Activated naive CD8-positive, alpha-beta T cell treated with anti-CD3 and anti-CD28 coated beads, Interleukin-2, amount 10 ng/mL, durations not matched to agents 7 days and 5 days (primary cell): ENCODE data around the gene HLA-DMB. TPM values are rescaled to one million over a fixed set of nuclear protein-coding genes. Genes with fewer than 3 reads are reported as not detected.

Source experiments
- ATAC-seq: fragments of 150-1000 bp; cut with Tn5 transposase; one replicate; pipeline ENCODE4 v1.10.0; 2021; ENCODE audit warnings: low read depth, moderate library complexity
- POLR2A ChIA-PET: fragments of 350-600 bp; sonication (Branson Sonifier 250); formaldehyde crosslinking; loops from one replicate; lab custom pipeline; 2021; ENCODE audit warnings: antibody characterized with exemption; lab: Charles Lee
- DNase-seq: peaks from one replicate; pipeline ENCODE4 v3.0.0; 2021
- H3K27ac Mint-ChIP-seq: one replicate; pipeline ENCODE4 v1.8.0; 2022; ENCODE audit warnings: mild to moderate bottlenecking, mixed read lengths
- H3K27me3 Mint-ChIP-seq: one replicate; pipeline ENCODE4 v1.8.0; 2022; ENCODE audit warnings: mild to moderate bottlenecking, moderate library complexity, mixed read lengths
- H3K36me3 Mint-ChIP-seq: one replicate; pipeline ENCODE4 v1.8.0; 2021; ENCODE audit warnings: mild to moderate bottlenecking, mixed read lengths
- H3K4me1 Mint-ChIP-seq: one replicate; pipeline ENCODE4 v1.8.0; 2021; ENCODE audit warnings: mixed read lengths
- H3K4me3 Mint-ChIP-seq: one replicate; pipeline ENCODE4 v1.8.0; 2022; ENCODE audit warnings: mild to moderate bottlenecking, moderate library complexity, mixed read lengths
- H3K9me3 Mint-ChIP-seq: one replicate; pipeline ENCODE4 v1.8.0; 2021; ENCODE audit warnings: mixed read lengths
- total RNA-seq, 2 experiments: library from RNA; stranded (reverse); gene quantifications; one replicate each; pipeline ENCODE4 v1.2.3, GENCODE V29; 2021

HLA-DMB gene
- total RNA-seq, 2 experiments from 2014 or later = 14.0 to 14.7 TPM

DNA sequence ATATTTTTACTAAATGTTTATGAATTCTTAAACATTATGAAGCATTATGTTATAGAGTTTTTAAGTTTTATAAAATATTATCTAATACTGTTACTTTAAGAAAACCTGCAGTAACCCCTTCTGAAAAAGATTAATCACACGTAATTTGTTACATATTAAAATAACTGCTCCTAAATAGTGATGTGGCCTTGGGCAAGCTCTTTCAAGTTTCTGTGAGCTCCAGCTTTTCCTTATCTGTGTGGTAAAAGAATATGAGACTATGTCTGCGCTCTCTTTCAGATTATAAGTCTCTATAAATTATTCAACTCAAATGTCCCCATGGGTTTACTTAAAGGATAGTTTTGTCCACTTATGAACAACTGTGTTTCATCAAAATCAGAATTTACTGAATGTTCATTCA is 31.9 kb downstream of the HLA-DMB start:
- Mint-ChIP-seq H3K27ac (no peak overlapping the region), H3K9me3 (no peaks in the 10 kb centered on the region), H3K27me3 (peaks cover 11% of the 10 kb centered on the region), H3K4me3 (no peak overlapping the region), H3K36me3 (no peaks in the 10 kb centered on the region), H3K4me1 (no peaks in the 10 kb centered on the region)
- POLR2A ChIA-PET = no interaction called here
- no peak for DNase-seq
- no peak for ATAC-seq

DNA sequence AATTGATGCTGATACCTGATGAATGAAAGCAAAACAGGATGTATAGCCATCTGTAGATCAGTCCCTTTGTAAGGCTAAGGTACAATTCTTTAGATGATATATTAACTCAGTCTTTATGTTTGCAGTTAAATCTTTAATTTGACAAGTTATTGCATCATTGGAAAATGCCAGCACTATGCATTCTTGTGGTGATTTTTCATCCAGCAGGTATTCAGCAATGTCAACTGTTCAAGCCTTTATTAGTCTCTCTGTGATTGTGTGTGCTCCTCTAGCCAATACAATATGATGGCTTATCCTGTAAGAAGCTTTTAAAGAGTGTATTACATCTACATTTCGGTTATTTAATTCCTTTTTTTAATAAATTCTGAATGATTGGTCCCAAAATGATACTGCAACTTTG is 34.3 kb downstream of the HLA-DMB start:
- no peaks in the 10 kb centered on the region for H3K4me1 Mint-ChIP-seq
- DNase-seq (no peak), ATAC-seq (no peak)

DNA sequence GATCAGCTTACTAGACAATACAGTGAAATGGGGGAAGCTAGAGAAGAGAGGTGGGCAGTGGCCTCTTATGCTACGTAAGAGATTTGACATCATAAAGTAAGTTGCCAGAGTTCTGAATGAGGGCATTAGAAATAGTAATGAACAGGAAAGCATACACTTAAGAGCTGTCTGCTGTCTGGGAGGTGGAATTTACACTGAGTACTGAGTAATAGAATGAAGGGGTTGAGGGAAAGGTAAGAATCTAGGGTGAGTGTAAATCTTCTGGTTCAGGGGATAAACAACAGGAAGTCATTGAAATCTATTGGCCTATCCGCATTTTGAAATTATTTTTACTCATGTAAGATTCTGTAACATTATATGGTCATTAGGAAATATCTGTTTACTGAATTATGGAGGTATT is 35.8 kb downstream of the HLA-DMB start:
- Mint-ChIP-seq H3K4me1 (no peaks in the 10 kb centered on the region), H3K36me3 (peaks cover 11% of the 10 kb centered on the region), H3K27ac (no peak overlapping the region), H3K4me3 (no peak overlapping the region), H3K9me3 (no peaks in the 10 kb centered on the region), H3K27me3 (peaks cover 2% of the 10 kb centered on the region)
- no peak for ATAC-seq
- no peak for DNase-seq
- POLR2A ChIA-PET = interaction anchor here (1.6 kb wide), 1 partner anchor 11 kb away, joined by 6 read pairs; no protein-coding TSS in a partner anchor

More for the DNA sequence above, 34.3 kb downstream of the HLA-DMB start:
- H3K27ac Mint-ChIP-seq = no peak overlapping the region
- H3K4me3 Mint-ChIP-seq = no peak overlapping the region
- H3K27me3 Mint-ChIP-seq = peaks cover 6% of the 10 kb centered on the region
- H3K9me3 Mint-ChIP-seq = no peaks in the 10 kb centered on the region
- H3K36me3 Mint-ChIP-seq = peaks cover 3% of the 10 kb centered on the region
- POLR2A ChIA-PET = no interaction called here

DNA sequence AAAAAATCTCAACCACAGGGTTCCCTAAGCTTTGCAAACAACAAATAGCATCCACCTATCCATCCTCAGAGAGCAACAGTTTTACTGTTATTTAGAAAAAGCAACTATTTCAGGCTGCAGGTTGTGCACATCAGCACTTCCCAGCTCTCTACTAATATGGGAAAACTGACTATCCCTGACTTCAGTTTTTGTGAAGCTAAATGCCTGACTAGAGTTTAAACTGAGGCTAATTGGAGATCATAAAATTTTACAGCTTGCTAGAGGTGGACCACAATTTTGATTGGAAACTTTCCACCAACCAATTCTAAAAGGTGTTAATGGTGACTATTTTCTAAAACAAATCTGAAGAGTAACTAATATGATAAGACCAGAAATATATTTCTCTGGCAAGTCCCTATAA is 36.9 kb downstream of the HLA-DMB start:
- DNase-seq = no peak
- Mint-ChIP-seq H3K4me3 (no peak overlapping the region), H3K9me3 (no peaks in the 10 kb centered on the region), H3K36me3 (peaks cover 11% of the 10 kb centered on the region), H3K27me3 (no peaks in the 10 kb centered on the region), H3K27ac (no peak overlapping the region), H3K4me1 (peaks cover 2% of the 10 kb centered on the region)
- POLR2A ChIA-PET = interaction anchor here (1.6 kb wide), 1 partner anchor 10 kb away, joined by 6 read pairs; no protein-coding TSS in a partner anchor
- ATAC-seq = no peak

DNA sequence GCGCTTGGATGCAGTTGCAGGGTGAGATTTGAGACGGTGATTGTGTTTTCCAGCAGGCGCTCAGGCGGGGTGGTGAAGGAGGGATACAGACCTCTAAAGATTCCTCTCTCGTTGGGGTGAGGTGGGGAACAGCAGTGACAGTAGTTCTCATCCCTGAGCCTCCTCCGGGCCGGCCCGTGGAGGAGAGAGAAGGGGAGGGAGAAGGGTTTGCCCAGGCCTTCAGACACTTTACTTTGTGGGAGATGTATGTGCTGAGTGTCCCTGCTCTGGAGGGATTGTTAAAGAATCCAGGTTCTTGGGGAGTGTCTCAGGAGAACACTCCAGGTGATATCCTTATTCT is 45.9 kb downstream of the HLA-DMB start:
- ATAC-seq = peak; percentile 8
- peak overlapping the region; percentile 99 for H3K4me3 Mint-ChIP-seq
- DNase-seq = no peak
- no peaks in the 10 kb centered on the region for H3K27me3 Mint-ChIP-seq
- peak overlapping the region; percentile 96 for H3K27ac Mint-ChIP-seq
- H3K9me3 Mint-ChIP-seq = no peaks in the 10 kb centered on the region
- POLR2A ChIA-PET = interaction anchor here (0.9 to 4.2 kb wide), 16 partner anchors 9 to 181 kb away, joined by 3 to 113 read pairs (median 6); partner anchors contain the start of genes BRD2, HLA-DMA, HLA-DPB1 and PSMB9
- H3K4me1 Mint-ChIP-seq = peaks cover 30% of the 10 kb centered on the region
- H3K36me3 Mint-ChIP-seq = peaks cover 20% of the 10 kb centered on the region

DNA sequence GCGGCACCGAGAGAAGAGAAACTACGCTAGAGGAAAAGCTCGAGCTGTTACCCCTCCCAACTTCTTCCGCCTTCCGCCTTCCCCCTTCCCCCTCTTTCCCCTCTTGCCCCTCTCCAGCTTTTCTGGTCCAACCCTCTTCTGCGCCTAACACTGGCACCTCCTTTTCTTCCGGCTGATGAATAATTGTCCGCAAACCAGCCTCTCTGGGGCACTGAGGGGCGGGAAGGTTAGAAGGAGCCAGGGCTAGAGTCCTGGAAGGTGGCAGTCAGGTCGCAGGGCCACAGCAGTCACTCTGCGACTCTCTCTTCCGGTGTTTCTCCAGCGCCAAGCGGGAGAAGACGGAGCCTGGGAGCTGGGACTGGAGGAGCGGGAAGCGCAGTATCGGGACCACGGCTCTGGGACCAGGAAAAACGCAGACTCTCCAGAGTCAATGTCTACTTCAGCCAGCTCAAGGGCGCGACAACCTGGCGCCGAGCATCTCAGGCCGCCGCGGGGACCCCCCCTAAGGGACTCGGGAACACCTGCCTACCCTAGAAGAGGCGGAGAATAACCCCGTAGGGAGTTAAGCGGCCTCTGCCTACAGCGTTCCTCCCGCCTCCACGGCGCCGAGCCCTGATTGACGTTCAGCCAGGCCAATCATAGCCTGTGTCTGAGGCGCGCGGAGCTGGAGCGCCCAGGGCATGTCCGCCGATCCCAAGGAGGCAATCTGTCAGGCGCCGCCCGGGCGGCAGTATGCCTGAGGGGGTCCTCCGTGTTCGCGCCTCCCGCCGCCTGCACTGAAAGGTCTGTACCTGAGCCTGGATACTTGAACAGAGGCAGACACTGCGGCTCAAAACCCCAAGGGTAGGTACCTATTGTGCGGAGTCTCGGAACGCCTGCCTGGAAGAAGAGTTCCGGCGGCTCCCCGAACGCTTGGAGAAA is 46.5 kb downstream of the HLA-DMB start:
- Mint-ChIP-seq H3K27me3 (no peaks in the 10 kb centered on the region), H3K4me1 (peaks cover 28% of the 10 kb centered on the region), H3K9me3 (no peaks in the 10 kb centered on the region), H3K27ac (peak overlapping the region; percentile 96), H3K4me3 (peak overlapping the region; percentile 99), H3K36me3 (peaks cover 20% of the 10 kb centered on the region)
- peak; percentile 96 for DNase-seq
- POLR2A ChIA-PET = interaction anchor here (0.9 to 4.2 kb wide), 20 partner anchors 10 to 182 kb away, joined by 3 to 113 read pairs (median 6); partner anchors contain the start of genes BRD2, HLA-DMA, HLA-DMB and HLA-DPB1
- peak; percentile 99 for ATAC-seq

DNA sequence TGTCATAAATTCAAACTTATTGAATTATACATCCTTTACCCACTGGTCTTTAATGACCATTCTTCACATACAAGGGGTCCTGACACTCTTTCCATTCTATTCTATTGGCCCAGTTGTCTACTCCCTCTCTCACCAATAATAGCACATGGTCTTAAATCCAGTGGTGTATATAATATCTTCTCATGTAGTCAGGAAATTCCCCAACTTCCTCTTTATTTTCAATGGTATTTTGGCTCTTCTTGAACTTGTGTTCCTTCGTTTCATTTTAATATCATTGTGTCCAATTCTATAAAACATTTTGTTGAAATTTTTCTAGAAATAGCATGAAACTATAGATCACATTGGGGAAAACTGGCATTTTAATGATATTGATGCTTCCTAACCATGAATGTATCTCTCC is 50.0 kb downstream of the HLA-DMB start:
- POLR2A ChIA-PET = interaction anchor here (1.0 kb wide), 1 partner anchor 81 kb away, joined by 4 read pairs; no protein-coding TSS in a partner anchor
- peaks cover 6% of the 10 kb centered on the region for H3K36me3 Mint-ChIP-seq
- no peak for ATAC-seq
- DNase-seq = no peak
- no peaks in the 10 kb centered on the region for H3K9me3 Mint-ChIP-seq
- peaks cover 10% of the 10 kb centered on the region for H3K4me1 Mint-ChIP-seq
- peaks cover 12% of the 10 kb centered on the region for H3K27me3 Mint-ChIP-seq
- H3K27ac Mint-ChIP-seq = no peak overlapping the region
- no peak overlapping the region for H3K4me3 Mint-ChIP-seq

DNA sequence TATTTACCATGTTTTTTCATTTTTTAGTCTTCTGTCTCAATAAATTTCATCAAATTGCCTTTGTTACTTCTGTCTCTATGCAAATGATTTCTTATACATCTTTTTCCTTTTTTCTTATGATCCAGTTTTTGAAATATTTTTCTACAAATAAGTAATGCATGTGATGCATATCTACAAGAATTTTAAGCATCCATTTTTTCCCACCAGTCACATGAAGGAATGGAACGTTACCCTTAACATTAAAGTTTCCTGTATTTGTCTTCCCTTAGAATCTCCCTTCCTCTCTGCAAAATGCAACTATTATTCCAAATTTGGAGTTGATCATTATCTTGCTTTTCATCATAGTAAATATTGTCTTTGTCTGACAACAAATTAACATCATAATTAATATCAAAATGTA is 51.3 kb downstream of the HLA-DMB start:
- POLR2A ChIA-PET = interaction anchor here (1.0 kb wide), 1 partner anchor 82 kb away, joined by 4 read pairs; no protein-coding TSS in a partner anchor
- no peaks in the 10 kb centered on the region for H3K9me3 Mint-ChIP-seq
- H3K27me3 Mint-ChIP-seq = peaks cover 12% of the 10 kb centered on the region
- H3K27ac Mint-ChIP-seq = no peak overlapping the region
- DNase-seq = no peak
- peaks cover 5% of the 10 kb centered on the region for H3K4me1 Mint-ChIP-seq
- ATAC-seq = no peak
- H3K36me3 Mint-ChIP-seq = peaks cover 3% of the 10 kb centered on the region
- H3K4me3 Mint-ChIP-seq = no peak overlapping the region

DNA sequence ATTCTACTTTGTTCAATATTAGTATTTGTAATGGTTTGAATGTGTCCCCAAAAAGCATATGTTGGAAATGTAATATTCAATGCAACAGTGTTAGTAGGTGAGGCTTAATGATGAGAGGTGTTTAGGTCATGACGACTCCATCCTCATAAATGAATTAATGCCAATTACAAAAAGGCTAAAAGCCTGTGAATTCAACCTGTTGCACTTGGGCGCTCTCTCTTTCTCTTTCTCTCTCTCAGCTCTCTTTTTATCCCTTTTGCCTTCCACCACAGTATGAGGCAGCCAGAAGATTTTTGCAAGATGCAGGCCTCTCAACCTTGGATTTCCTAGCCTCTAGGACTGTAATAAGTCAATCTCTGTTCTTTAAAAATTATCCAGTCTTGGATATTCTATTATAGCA is 52.3 kb downstream of the HLA-DMB start:
- peaks cover 1% of the 10 kb centered on the region for H3K36me3 Mint-ChIP-seq
- peaks cover 12% of the 10 kb centered on the region for H3K27me3 Mint-ChIP-seq
- H3K27ac Mint-ChIP-seq = no peak overlapping the region
- H3K9me3 Mint-ChIP-seq = no peaks in the 10 kb centered on the region
- H3K4me1 Mint-ChIP-seq = peaks cover 5% of the 10 kb centered on the region
- DNase-seq (no peak), ATAC-seq (no peak)
- H3K4me3 Mint-ChIP-seq = no peak overlapping the region
- POLR2A ChIA-PET = no interaction called here

DNA sequence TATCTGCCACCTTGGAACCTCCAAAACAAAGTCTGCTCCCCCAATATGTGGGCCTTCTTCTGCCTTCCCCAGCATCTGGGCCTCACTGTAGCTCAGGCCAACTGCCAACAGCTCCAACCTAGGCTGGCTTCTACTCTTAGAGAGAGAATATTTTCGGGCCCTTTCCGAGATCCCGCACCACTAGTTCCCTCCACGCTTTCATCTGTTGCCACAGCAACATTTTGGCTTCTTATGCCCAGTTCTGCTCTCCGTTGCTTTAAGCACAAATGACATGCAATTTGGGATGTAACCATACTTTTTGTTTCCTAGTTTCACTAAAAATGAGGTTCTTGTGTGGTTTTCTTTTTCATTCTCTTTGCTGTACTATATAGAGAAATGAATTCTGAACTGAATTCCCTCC is 53.2 kb downstream of the HLA-DMB start:
- no peak overlapping the region for H3K27ac Mint-ChIP-seq
- H3K4me3 Mint-ChIP-seq = no peak overlapping the region
- H3K27me3 Mint-ChIP-seq = peaks cover 12% of the 10 kb centered on the region
- DNase-seq = no peak
- POLR2A ChIA-PET = interaction anchor here (1.0 kb wide), 1 partner anchor 84 kb away, joined by 3 read pairs; no protein-coding TSS in a partner anchor
- ATAC-seq = no peak
- peaks cover 2% of the 10 kb centered on the region for H3K4me1 Mint-ChIP-seq
- H3K9me3 Mint-ChIP-seq = no peaks in the 10 kb centered on the region
- peaks cover 1% of the 10 kb centered on the region for H3K36me3 Mint-ChIP-seq

DNA sequence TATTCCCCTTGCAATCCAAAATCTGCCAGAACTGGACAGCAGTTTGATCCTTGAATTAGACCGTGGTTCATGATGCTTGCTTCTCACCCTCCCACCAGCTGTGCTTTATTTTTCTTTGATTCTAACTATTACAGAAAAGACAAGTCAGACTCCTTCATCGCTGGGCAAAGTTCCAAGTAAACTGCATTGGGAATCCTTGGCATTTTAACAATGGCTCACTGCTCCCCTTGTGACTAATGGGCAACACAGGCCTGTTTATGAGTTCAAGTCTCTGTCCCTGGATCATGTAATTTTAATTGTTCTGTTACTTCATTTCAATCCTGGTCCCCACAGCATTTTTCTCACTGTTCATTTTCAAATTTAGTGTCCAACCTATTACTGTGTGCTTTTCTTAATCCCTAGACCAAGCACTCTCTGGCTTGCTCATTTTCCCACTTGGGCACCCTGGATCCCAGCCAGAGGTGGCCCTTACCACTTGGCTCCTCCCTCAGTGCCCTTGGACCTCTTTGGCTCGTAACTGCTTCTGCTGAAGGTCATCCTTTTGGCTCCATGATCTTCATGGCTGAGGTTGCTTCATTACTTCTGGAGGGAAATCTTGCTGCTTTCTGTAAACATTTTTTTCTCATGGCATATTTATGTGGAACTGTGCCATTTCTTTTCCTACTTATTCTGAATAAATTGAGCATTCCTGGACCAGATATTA is 54.0 kb downstream of the HLA-DMB start:
- ATAC-seq (no peak), DNase-seq (no peak)
- Mint-ChIP-seq H3K27me3 (peaks cover 12% of the 10 kb centered on the region), H3K27ac (no peak overlapping the region), H3K9me3 (no peaks in the 10 kb centered on the region), H3K36me3 (peaks cover 1% of the 10 kb centered on the region), H3K4me3 (no peak overlapping the region), H3K4me1 (peaks cover 4% of the 10 kb centered on the region)
- POLR2A ChIA-PET = interaction anchor here (1.0 to 1.7 kb wide), 3 partner anchors 85 to 98 kb away, joined by 3 to 11 read pairs (median 6); no protein-coding TSS in a partner anchor

DNA sequence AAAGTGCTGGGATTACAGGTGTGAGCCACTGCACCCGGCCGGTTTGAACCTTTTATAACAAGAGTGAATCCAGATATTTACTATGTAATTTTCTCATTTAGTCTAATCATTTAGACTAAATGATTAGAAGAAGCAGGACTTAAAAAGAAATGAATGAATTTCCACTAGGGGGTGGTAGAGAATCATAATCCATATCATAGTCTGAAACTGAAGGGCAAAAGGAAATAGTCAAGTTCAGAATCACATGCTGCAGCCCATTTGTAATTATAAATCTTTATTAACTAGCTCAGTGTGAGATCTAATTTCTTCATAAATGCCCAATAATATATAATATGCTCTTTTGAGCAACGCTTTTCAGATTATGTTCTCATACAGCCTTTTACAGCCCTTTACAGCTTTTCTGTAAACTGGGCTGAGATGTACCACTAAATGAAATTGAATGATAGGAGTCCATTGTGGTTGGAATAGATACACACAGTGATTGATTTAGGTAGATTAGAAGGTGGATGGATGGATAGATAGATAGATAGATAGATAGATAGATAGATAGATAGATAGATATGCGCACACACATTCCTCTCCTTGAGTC is 55.0 kb downstream of the HLA-DMB start:
- Mint-ChIP-seq H3K4me3 (no peak overlapping the region), H3K27ac (no peak overlapping the region), H3K27me3 (peaks cover 12% of the 10 kb centered on the region), H3K9me3 (no peaks in the 10 kb centered on the region), H3K4me1 (peaks cover 5% of the 10 kb centered on the region), H3K36me3 (peaks cover 1% of the 10 kb centered on the region)
- POLR2A ChIA-PET = interaction anchor here (1.0 to 1.7 kb wide), 3 partner anchors 82 to 99 kb away, joined by 3 to 11 read pairs (median 6); no protein-coding TSS in a partner anchor
- ATAC-seq (no peak), DNase-seq (no peak)
